Medulla oblongata (tissue), 1 donor: ENCODE data around the gene PDGFRB.

Source experiments
- DNase-seq: peaks from one replicate; pipeline ENCODE4 v3.0.0-alpha.2; 2015; ENCODE audit errors: extremely low spot score

PDGFRB gene

DNA sequence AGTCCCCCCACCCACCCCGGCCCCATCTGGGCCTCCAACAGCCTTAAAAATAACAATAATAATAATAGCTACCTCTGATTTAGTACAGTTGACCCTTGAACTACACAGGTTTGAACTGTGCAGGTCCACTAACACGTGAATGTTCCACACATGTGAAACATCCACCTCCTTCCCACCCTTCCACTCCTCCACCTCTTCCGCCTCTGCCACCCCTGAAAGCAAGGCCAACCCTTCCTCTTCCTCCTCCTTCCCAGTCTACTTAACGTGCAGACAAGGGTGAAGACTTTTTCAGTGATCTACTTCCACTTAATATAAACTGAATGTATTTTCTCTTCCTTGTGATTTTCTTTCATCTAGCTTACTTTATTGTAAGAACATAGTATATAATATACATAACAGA is 10.8 kb downstream of the PDGFRB start:
- no peak for DNase-seq

GRCh38 chr5:150144246-150144801 is 11.3 kb downstream of the PDGFRB start:
- no peak for DNase-seq

- peak; percentile 29 for DNase-seq
Observed at GRCh38 chr5:150143350-150144245, 12.0 kb downstream of the PDGFRB start.

- no peak for DNase-seq
Observed at GRCh38 chr5:150142959-150143349, 12.7 kb downstream of the PDGFRB start.

DNA sequence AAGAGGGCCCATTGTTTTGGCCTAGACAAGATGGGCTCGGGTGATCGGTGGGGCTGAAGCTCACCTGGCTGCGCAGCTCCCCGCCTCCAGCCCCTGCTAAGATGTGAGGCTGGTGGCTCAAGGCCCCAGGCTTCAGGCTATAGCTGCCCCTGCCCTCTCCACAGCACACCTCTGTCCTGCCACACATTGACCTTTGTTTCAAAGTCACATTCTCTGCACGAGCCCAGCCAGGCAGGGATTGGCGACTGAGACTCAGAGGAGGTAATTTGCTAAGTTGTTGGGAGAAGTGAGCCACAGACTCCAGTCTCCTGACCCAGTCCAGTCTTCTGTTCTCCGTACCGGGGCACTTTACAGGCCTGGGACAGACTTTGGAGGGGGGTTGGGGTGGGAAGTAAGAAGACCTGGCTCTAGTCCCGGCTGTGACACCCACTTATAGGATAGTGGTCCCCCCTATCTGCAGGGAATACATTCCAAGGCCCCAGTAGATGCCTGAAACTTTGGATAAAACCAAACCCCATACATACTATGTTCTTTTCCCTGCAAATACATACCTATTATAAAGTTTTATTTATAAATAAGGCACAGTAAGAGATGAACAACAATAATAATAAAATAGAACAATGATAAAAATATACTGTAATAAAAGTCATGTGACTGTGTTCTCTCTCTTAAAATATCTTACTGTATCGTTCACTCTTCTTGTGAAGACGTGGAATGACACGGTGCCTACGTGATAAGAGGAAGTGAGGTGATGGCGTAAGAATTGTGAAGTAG is 13.3 kb downstream of the PDGFRB start:
- DNase-seq: no peak

- no peak for DNase-seq
Observed at GRCh38 chr5:150141544-150142184, 14.0 kb downstream of the PDGFRB start.

DNA sequence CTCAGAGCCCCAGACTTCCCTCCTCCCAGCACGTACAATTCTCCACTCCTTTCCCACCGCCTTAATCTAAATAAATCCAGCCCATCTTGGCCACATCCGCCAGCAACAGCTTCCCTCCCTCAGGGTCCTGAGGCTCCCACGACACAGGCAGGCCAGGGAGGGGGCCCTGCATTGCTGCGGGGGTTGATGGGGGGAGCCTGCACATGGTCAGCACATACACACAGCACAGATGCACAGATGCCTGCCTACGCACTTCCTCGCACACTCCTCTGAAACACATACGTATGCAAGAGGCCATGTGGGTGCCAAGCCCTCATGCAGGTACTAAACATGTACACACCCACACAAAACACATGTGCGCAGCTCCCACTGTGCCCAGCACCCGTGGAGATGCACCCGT is 14.8 kb downstream of the PDGFRB start:
- no peak for DNase-seq

DNA sequence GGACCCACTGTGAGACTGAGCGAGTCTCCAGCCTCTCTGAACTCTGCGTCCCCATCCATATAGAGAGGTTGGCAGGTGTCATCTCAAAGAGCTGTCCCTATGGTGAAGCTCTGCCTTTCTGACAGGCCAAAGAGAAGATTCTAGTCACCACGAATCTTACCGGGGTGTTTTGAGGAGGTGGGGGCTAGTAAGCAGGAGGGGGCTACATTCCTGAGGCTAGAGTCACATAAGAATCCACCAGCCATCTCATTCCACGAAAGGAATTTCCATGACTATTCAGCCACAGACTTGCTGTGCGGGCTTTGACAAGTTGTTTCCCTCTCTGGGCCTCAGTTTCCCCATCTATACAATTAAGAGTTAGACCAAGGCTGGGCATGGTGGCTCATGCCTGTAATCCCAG is 16.3 kb downstream of the PDGFRB start:
- DNase-seq: no peak

GRCh38 chr5:150138551-150139265 is 16.9 kb downstream of the PDGFRB start:
- peak; percentile 76 for DNase-seq

- DNase-seq: no peak
Observed at GRCh38 chr5:150137997-150138396, 17.6 kb downstream of the PDGFRB start.

DNA sequence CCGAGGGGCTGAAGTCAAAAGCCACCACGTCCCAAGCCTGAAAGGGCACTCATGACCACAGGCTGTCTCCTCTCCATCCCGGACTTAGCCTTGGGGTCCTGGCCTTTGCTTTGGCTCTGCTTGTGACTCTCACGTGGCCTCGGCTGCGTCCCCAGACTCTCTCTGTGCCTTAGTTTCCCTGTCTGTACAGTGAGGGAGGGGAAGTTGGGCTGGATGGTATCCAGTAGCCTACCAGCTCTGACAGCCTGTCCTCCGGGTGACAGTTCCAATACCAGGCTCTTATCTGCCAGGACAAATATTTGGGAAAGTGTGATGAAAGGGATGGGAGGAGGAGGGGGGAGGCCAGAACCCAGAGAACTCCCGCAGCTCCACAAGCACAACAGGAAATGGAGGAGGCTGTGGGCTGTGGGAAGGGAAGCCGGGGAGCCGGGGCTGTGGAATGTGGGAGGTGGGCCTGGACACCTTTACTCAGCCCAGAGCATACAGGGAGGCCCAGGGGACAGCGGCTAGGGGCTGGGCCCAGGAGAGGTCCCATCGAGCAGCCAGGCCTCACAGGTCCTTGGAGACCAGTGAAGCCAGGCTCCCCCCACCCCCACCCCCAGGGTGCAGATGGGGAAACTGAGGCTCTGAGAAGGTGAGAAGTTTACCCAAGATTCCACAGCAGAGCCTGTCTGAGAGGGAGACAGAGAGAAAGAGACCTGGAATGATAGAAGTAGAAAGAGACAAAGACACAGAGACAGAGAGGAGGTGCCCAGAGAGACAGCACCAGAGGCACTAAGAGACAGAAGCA is 18.3 kb downstream of the PDGFRB start:
- DNase-seq: no peak

GRCh38 chr5:150136305-150137167 is 19.1 kb downstream of the PDGFRB start:
- DNase-seq: no peak

DNA sequence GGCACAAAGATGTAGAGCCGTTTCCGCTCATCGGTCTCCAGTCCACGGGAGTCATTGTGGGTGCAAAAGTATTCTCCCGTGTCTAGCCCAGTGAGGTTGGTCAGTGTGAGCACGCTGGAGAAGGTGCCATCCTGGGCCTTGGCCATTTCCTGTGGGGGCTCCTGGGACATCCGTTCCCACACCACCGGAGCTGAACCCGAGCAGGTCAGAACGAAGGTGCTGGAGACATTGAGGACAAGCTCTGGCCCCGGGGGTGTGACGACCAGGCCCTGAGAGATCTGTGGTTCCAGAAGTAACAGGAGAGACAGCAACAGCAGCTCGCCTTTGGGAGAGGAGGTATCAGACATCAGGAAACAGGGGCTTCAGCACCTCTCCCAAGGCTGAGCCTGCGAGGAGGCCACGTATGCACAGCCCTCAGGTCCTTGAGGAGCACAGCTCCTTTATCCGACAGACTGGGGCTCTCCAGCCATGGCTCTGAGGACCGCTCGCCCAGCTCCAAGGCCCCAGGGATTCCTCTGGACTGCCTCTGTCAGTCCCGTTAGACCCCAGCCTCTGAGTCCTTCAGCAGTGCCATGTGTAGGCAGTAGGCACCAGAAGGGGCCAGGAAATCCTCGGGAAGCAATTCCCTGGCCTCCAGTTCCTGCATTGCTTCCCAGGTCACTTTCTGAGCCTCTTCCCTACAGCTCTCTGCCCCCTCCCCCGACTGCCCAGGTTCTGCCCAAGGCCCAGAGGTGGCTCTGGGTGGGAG is 19.9 kb downstream of the PDGFRB start:
- no peak for DNase-seq

DNA sequence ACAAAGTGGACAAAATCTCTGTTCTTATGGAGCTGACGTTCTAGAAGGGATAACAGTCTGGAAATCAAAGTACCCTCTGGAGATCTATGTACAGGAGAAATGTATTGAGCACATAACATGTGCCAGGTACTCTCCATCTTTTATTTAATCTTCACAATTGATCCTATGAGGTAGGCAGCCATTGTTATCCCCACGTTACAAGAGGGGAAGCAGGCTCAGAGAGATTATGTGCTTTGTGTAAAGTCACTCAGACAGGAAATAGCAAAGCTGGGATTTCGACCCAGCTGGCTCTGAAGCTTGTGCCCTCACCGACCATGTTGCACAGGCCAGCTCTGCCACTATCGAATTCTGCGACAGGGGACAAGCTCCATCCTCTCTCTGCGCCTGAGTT is 21.5 kb downstream of the PDGFRB start:
- no peak for DNase-seq

- DNase-seq: no peak
Observed at GRCh38 chr5:150133581-150134197, 22.0 kb downstream of the PDGFRB start.

- no peak for DNase-seq
Observed at GRCh38 chr5:150132740-150133139, 22.9 kb downstream of the PDGFRB start.

DNA sequence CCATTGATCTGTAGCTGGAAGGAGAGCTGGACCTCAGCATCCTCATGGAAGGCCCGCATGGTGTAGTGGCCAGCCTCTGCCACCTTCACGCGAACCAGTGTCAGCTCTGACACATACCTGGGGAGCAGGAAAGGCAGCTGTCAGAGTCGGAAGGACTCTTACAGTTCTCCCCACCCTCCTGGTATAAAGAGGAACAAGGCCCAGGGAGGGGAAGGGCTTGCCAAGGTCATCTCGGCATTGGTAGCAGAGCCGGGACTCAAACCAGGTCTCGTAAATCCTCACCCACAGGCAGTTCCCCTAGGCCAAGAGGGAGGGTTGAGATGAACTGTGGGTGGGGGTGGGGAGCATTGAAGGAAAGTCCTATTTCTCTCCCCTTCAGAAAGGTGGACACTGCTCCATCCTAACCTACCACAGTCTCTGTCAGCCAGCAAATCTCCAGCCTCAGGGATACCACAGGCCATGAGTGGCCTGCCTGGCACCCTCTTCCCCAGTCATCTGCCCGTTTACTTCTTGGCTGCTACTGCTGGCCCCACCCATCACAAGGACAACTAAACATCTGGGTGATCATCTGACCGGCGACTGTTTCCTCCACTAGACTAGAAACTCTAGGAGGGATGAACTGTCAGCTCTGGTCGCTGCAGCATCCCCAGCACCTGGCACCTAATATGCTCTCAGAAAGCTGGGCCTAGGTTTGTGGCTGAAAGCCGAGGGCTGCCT is 23.5 kb downstream of the PDGFRB start:
- DNase-seq: no peak

DNA sequence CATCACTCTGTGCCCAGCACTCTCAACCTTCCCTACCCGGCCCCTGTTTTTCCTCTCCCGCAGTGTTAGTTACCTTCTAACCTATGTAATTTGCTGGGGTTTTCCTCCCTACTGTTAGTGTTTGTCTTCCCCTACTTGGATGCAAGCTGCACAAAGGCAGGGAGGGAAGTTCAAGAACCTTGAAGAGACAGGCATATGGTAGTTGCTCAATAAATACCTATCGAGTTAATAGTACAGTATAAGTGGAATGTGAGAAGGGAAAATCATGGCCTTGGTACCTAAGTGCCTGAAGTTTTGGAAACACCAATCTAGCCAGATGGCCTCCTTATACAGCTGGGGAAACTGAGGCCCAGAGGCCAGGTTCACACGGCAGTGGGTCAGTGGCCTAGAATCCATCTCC is 24.2 kb downstream of the PDGFRB start:
- no peak for DNase-seq
